ENCODE results near the gene GAREM1.
"Not testable (repeated sequence)": the region's sequence is repeated elsewhere in the genome, so short reads cannot be mapped to it uniquely, and the experiment has no call there.

The GAREM1 gene

DNA sequence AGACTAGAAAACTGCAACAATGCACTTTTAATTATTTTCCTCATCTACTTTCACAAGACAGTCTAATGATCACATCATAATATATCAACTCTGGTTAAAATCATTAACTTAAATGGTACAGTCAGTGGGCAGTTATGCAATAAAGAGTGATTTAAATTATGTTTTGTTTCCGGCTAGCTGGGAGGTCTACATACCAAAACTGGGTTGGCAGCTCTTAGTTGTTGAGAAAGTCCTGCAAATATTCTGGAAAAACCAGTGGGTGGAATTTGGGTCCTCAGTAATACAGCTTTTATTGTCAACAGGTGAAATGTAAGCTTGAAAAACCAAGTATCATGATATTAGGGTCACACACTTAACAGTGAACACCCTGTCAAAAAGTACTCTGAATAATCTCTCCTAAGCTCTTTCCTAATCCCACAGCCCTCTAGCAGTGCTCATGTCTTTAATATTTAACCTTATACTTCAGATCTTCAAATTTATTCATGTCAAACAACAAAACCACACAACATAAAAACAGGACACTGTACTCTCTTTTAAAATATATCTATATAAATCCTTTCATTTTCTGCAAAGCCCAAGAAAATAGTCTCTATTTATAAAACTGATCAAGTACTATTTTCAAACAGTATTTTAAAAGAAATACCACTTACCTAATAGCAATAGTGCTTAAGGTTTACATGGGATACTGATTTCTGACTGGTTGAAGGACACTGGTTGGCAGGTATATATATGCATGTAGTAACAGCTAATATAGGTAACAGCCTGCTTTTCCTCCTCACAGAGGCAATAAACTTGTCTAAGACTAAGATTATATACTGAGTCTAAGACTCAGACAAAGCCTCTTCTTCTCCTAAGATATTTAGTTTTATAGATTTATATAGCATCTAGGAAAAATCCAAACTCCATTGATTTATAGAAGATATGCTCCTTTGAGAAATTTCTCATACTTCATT is 103.8 kb downstream of the GAREM1 start:
- no peak for DNase-seq

GRCh38 chr18:32362484-32362883 is 108.2 kb downstream of the GAREM1 start:
- no peak for DNase-seq

- no peak for DNase-seq
Observed at GRCh38 chr18:32360682-32361345, 109.9 kb downstream of the GAREM1 start.

- no peak for DNase-seq
Observed at GRCh38 chr18:32358529-32358928, 112.2 kb downstream of the GAREM1 start.

DNA sequence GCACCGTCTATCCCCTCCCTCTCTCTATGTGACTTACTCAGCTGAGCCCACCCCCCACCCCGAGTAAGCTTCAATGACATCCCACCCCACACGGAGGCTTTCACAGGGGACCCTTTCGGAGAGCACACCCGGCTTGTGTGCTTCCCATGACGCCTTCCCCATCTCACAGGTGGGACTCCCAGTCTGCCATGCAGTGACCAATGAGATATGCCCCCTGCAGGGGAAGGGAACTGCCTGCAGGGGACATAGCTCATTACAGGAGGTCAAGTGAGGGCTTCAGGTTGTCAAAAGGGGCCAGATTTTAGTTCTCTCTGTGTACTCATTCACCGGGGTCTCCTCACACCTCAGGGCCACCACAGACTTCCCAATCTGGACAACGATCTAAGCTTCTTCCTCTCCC is 112.6 kb downstream of the GAREM1 start:
- DNase-seq, result no peak

DNA sequence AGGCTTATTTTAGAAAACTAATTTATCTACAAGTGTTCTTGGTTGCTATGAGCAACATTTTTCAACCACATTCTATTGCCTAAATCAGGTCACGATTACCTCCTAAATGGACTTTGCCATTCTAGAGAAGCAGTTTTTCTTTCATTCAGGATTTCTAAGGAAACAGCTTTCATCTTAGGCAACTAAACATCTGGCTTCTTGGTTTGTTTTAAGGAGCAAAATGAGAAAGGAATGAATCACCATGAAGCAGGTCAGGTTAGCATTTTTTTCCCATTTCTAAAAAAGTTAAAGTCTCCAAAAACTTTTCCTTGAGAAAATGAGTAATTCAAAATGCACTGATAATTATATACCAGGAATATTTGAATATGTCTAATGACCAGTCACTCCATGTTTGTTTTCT is 114.8 kb downstream of the GAREM1 start:
- no peak for DNase-seq

- DNase-seq, result no peak
Observed at GRCh38 chr18:32354518-32354917, 116.2 kb downstream of the GAREM1 start.

DNA sequence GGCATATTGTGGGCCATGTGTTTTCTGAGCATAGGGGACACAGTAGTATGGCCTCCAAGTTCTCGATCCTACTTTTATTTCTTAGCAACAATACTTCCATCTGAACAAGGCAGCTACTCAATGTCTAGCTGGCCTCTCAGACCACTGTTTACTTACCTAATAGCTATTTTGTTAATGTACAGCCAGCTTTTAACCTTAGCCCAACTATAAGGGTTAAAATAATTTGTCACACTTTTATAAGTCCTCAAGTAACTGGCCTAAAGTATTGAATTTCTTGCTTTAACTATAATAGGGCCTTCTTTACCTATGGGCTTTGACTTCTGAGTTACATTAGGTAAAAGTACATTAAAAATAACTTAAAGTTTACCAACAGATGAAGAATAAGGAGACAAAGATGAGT is 117.4 kb downstream of the GAREM1 start:
- DNase-seq, result no peak

DNA sequence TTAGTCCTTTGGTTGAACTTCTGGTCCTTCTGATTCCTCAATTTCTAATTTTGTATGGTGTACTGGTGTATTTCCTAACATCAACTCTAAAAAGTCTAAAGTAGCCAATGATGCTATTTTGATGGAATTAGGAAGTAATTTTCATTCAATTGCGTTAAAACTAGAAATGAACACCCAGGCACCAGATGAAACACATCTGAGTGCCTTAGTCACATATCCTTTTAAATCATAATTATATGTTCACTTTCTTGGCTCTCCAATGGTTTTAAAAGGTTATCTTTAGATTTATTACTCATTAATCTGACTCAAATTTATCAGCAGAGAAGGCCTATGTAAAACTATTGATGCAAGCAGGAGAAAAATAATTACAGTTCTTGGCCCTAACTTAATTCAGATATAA is 119.7 kb downstream of the GAREM1 start:
- no peak for DNase-seq

DNA sequence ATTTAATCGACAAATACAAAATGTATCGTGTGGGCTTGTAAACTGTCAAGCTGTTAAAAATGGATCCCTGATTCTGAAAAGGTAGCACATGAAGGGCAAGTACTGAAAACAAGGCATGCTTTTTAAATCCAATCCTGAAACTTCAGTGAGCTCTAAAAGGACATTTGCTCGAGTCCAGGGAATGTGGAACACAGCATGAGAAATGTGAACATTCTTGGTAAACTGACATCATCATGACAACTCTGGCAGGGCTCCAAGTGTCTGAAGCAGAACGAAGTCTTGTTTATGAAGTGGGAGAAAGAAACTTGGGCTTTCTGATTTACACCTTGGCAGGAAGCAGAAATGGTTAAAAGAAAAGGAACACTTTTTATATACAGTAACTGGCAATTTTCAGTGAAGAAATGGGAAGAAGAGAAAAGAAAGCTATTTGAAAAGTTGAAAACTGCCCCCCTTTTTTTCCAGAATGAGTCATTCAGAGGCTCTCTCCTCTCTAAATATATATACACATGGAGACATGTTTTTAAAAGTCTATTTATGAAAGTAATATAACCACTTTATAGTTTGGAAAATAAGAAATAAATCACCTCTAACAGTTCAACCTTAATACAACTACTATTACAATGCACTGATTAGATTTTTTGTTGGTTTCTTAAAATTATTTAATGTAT is 120.8 kb downstream of the GAREM1 start:
- DNase-seq, result no peak

- no peak for DNase-seq
Observed at GRCh38 chr18:32346671-32347070, 124.0 kb downstream of the GAREM1 start.

DNA sequence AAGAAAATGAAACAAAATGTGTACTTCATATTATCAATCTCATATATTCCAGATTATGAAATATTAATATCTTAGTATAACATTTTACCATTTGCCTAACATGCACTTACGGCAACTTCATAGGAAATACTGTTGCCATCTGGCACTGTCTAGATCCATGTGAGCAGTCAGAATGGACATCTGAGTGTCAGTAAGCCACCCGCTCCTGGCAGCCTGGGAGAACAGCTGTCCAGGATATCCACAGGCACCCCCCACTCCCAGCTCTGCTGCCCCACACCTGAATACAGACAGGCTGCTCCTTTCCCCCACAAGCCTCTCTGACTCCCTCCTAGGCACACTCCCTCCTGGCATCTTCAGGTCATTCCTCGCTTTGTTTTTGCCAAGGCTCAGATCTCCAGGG is 127.0 kb downstream of the GAREM1 start:
- no peak for DNase-seq

DNA sequence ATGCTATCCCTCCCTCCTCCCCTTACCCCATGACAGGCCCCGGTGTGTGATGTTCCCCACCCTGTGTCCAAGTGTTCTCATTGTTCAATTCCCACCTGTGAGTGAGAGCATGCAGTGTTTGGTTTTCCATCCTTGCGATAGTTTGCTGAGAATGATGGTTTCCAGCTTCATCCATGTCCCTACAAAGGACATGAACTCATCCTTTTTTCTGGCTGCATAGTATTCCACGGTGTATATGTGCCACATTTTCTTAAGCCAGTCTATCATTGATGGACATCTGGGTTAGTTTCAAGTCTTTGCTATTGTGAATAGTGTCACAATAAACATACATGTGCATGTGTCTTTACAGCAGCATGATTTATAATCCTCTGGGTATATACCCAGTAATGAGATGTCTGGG is 129.6 kb downstream of the GAREM1 start:
- not testable (repeated sequence) for DNase-seq

DNA sequence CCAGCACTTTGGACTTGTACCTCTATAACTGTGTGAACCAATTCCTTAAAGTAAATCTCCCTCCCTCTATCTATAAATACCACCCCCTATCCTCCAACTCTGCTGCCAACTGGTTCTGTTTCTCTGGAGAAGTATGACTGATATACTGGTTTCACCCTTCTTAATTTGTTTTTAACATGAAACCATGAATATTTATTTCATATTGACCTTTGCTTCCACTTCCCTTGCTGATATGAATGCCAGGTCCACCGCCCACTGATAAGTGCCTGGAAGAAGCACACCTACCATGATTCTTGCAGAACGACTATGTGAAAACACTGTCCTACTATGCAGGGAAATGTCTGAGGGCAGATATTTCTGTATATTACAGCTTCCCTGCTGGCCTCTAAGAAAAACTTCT is 131.6 kb downstream of the GAREM1 start:
- no peak for DNase-seq

DNA sequence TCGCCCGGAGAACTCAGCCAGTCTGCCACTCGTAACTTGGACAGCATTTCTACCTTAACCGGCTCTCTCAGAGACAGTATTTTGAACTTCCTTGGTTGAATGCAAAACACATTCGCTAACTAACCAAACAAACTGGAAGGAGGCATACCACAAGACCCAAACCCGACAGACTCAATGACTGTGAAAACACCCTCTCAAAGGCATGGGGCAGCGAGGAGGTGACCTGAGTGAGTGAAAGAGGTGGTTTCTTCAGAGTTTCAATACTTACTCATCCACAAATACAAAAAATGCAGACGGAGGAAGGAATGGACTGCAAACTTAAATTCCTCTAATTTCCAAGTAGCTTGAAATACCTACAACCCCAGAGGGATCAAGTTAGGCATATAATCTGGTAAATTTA is 132.9 kb downstream of the GAREM1 start:
- no peak for DNase-seq

- DNase-seq, result no peak
Observed at GRCh38 chr18:32337347-32337746, 133.3 kb downstream of the GAREM1 start.

DNA sequence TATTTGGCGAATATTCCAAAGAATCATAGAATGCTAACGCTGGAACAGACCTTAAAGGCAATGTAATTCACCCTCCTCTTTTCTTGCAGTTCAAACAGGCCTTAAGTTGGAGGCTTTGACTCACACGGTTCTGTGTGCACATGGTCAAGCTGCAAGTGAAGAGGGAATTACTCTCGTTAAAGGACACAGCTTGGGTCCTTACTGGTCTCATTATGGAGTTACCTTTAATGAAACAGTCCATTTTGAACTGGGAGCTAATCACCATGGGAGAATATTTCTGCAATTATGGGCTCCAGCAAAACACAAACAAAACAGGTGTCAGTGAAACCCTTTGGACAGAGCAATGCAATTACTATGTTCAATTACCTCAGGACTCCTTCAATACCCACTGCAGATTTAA is 135.5 kb downstream of the GAREM1 start:
- DNase-seq, result no peak

DNA sequence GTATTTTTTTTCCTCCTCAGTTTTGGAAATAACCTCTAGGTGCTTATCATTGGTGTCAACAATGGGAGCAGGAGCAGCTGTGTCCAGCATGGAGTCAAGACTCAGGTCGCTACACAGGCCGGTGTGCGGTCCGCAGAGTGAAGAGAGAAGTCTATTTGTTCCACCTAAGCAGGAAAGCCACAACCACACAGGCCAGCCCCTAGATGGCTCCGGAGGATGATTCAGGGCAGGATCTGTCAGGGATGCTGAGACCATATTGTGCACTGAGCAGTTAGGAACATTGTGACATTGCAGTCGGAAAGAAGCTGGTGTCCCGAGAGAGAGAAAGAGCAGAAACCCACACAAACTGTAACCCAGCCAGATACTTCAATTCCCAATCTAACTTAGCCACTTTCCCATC is 136.9 kb downstream of the GAREM1 start:
- DNase-seq, result no peak

- no peak for DNase-seq
Observed at GRCh38 chr18:32332708-32333107, 138.0 kb downstream of the GAREM1 start.

- DNase-seq, result no peak
Observed at GRCh38 chr18:32328974-32329373, 141.7 kb downstream of the GAREM1 start.

- no peak for DNase-seq
Observed at GRCh38 chr18:32328379-32328778, 142.3 kb downstream of the GAREM1 start.

- DNase-seq, result no peak
Observed at GRCh38 chr18:32326450-32327308, 144.0 kb downstream of the GAREM1 start.

DNA sequence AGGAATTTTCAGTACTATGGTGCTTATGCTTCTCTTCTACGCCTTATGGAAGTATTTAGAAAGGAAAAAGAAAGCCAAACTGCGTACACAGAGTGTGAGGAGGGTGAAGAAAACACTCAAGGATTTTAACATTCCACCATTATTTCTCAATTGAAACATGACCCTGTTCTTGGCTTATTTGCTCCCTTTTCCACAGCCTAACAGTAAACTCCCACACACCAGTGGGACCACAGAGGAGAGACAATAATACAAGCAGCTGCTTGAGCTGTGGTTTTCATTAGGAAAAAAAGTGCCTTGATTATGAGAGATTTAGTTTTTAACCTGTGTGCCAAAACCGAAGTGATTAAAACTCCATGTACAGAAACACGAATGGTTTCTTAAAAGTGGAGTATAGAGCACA is 146.5 kb downstream of the GAREM1 start:
- no peak for DNase-seq

Data from activated naive CD4-positive, alpha-beta T cell treated with Interleukin-2 at 50 U/mL for 16 hours (primary cell).